Cardiac fibroblast (primary cell): ENCODE data around the gene CD34.
A peak's percentile ranks its signal among the peaks of the same experiment; 100 is the strongest.
"Not testable (repeated sequence)": the region's sequence is repeated elsewhere in the genome, so short reads cannot be mapped to it uniquely, and the experiment has no call there.

Experiments
- DNase-seq, 2 donors: peaks; one replicate each; pipeline versions ENCODE4 v3.0.0 to v3.0.0-alpha.2; 2010; ENCODE audit warnings: low read depth in 2 of 2
- H3K4me3 ChIP-seq, 2 donors: replicated peaks in 1 of 2; 1 replicate in 1 of 2; 2 replicates in 1 of 2; pipeline ENCODE4 v1.5.1; 2011; ENCODE audit warnings: low read depth in 2 of 2, low read length in 2 of 2, mild to moderate bottlenecking in 2 of 2, moderate library complexity in 1 of 2
- CTCF ChIP-seq: IDR thresholded peaks from one replicate; pipeline ENCODE4 v1.5.1; 2011; ENCODE audit warnings: low read depth, mild to moderate bottlenecking, low read length, inconsistent platforms

The CD34 gene

GRCh38 chr1:207946756-207947155, 35.8 kb upstream of the CD34 start:
- no peak overlapping the region for H3K4me3 ChIP-seq
- no peak for TF ChIP-seq CTCF
- DNase-seq = no peak

- no peak overlapping the region for H3K4me3 ChIP-seq
- no peak for TF ChIP-seq CTCF
- peak in 1 of 2 donors; percentile 88 for DNase-seq
Measured at GRCh38 chr1:207944571-207944970, 33.6 kb upstream of the CD34 start.

GRCh38 chr1:207942337-207942741, 31.4 kb upstream of the CD34 start:
- not testable (repeated sequence) for DNase-seq, H3K4me3 ChIP-seq

- no peak for TF ChIP-seq CTCF
- DNase-seq = peak; percentile 93 to 95
- H3K4me3 ChIP-seq = no peak overlapping the region
Measured at GRCh38 chr1:207941665-207942064, 30.7 kb upstream of the CD34 start.

- TF ChIP-seq CTCF = no peak
- peak; percentile 46 to 89 for DNase-seq
- H3K4me3 ChIP-seq = no peak overlapping the region
Measured at GRCh38 chr1:207938016-207938415, 27.1 kb upstream of the CD34 start.

- no peak overlapping the region for H3K4me3 ChIP-seq
- no peak for TF ChIP-seq CTCF
- peak in 1 of 2 donors; percentile 42 for DNase-seq
Measured at GRCh38 chr1:207937204-207937603, 26.3 kb upstream of the CD34 start.

GRCh38 chr1:207935166-207935583, 24.2 kb upstream of the CD34 start:
- H3K4me3 ChIP-seq = no peak overlapping the region
- no peak for TF ChIP-seq CTCF

More at GRCh38 chr1:207935166-207935583, 24.2 kb upstream of the CD34 start:
- DNase-seq = no peak
